ENCODE data around the gene MYO16.
"Not testable (repeated sequence)": the region's sequence is repeated elsewhere in the genome, so short reads cannot be mapped to it uniquely, and the experiment has no call there.

Gene MYO16

GRCh38 chr13:108851660-108852059 is 222.2 kb downstream of the MYO16 start:
- DNase-seq (ENCODE audit: low read depth, low spot score), result no peak
- H3K4me3 ChIP-seq (ENCODE audit: low read length), result no peak overlapping the region

- DNase-seq (ENCODE audit: low read depth, low spot score), result no peak
These were observed 223.6 kb downstream of the MYO16 start for GRCh38 chr13:108853031-108853430.

DNA sequence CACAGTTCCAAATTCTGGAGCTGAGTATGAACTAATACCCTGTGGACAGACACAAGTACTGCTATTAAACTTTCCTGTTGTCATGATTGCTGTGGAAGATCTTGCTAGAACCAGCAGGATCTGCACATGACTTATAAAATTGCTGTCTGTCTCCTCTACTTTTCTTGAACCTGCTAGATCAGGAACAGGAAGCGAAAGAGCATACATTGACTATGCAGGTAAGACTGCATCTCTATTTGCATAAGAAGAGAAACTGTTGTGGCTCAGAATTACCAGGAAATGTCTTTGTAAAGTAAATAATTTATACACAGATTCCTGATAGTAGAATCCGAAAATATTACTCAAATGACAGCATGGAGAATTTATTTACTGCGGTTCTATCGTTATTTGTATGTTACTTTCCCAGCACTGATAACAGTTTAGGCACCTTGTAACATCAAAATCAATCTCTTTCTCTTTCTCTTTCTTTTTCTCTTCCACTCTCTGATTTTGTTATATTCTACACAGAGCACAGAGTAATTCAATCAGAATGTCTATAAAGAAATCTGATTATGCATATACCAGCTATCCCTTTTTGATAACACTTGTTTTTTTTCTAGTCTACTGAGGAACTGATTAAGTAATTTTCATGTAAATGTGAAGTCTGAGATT is 226.5 kb downstream of the MYO16 start:
- H3K4me3 ChIP-seq (ENCODE audit: low read length), result no peak overlapping the region
- no peak for DNase-seq (ENCODE audit: low read depth, low spot score)

More at GRCh38 chr13:108853031-108853430, 223.6 kb downstream of the MYO16 start:
- H3K4me3 ChIP-seq (ENCODE audit: low read length), result no peak overlapping the region

GRCh38 chr13:108858676-108859075 is 229.3 kb downstream of the MYO16 start:
- H3K4me3 ChIP-seq (ENCODE audit: low read length), result no peak overlapping the region

DNA sequence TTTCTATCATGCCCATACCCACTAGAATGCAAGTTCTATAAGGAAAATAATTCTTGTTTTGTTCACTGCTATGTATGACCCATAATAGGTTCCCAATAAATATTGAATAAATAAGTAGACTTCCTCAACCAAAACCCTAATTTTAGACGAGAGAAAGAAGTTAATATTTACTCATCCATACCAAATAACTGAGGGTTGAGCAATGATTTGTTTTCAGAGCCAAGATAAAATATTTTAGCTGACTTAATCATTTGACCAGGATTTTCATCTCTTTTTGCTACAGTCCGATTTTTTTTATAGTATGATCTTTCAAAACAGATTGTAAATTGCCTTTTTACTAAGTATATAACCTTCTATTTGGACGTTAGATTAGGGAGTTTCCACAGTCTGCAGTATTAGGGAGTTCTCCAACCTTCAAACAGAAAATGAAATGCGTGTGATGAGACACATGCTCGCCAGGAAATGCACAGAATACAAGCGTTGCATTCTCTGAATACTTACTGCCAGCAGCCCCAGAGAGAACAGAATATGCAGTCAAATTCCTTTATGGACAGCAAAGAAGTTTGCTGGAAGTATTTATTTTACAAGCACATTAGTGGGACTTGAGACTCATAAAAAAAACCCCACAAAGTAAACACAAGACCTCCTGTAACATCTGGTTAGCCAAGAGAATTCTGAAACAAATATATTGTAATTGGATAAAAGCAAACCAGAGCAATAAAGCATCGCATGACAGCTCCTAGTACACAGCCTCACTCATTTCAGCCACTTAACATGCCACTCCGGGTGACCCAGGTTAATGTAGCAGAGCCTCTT is 230.0 kb downstream of the MYO16 start:
- H3K4me3 ChIP-seq (ENCODE audit: low read length), result no peak overlapping the region
- DNase-seq (ENCODE audit: low read depth, low spot score), result no peak

More at GRCh38 chr13:108858676-108859075, 229.3 kb downstream of the MYO16 start:
- DNase-seq (ENCODE audit: low read depth, low spot score), result no peak

- DNase-seq (ENCODE audit: low read depth, low spot score), result no peak
- H3K4me3 ChIP-seq (ENCODE audit: low read length), result no peak overlapping the region
These were observed 231.0 kb downstream of the MYO16 start for GRCh38 chr13:108860418-108860817.

DNA sequence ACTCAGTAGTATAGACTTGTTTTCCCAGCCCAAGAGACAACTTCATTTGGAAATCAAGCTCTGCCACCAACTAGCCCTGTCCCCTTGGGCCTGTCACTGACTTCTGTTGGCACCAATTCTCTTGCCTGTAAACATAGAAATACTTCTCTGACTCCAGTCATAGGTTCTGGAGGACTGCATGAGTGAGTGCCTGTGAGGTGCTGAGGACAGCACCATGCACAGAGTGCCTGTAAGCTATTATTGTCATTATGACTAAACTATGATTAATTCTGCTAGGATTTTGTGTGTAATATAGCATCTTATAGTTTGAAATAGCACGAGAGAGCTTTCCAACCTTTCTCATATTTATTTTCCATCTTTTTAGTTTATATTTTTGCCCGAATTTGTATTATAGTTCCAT is 247.9 kb downstream of the MYO16 start:
- H3K4me3 ChIP-seq (ENCODE audit: low read length), result no peak overlapping the region
- DNase-seq (ENCODE audit: low read depth, low spot score), result no peak

DNA sequence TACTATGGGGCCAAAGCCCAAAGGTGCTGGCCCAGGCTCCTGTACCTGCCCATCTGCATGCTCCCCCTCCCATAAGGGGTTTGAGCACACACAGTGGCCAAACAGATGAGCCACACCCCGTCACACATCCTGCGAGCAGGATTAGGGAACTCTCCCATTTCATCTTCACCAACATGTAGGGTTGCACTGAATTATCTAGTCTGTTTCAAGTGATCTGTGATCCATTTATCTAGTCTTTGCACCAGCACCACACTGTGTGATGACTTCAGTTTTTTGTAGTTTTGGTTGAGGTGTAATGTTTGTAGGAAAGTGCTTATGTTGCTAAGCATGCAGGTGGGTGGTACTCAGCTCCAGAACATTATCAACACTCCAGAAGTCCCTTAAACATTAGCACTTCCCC is 249.3 kb downstream of the MYO16 start:
- H3K4me3 ChIP-seq (ENCODE audit: low read length), result no peak overlapping the region
- DNase-seq (ENCODE audit: low read depth, low spot score), result no peak

DNA sequence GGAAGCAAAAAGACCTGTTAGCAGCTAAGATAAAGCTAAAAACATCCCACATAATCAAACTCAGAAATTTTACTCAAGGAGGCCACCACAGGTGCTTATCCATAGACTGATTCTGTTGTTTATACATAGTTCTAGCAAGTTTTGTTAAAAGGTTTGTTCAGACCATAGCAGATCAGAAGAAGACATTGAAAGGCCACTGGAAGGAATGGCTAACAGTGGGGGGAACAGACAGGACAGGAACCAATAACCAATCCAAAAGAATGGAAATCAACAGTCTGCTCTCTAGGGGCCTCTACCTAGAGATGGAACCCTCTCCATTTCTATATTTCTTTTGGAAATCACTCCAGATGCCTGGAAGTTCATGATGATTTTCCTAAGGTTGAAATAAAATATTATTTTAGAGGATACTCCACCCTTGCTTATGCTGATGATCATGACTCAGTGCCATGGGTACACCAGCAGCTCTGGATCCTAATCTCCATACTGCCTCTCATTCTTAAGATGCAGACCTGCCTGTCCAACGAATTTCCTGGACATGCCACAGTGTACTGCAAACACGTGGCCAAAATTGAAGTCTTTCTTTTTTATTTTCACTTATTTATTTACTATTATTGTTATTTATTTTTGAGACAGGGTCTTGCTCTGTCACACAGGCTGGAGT is 260.0 kb downstream of the MYO16 start:
- no peak for DNase-seq (ENCODE audit: low read depth, low spot score)
- no peak overlapping the region for H3K4me3 ChIP-seq (ENCODE audit: low read length)

- no peak overlapping the region for H3K4me3 ChIP-seq (ENCODE audit: low read length)
- peak; percentile 25 for DNase-seq (ENCODE audit: low read depth, low spot score)
These were observed 265.9 kb downstream of the MYO16 start for GRCh38 chr13:108895220-108895704.

GRCh38 chr13:108897955-108898354 is 268.5 kb downstream of the MYO16 start:
- no peak overlapping the region for H3K4me3 ChIP-seq (ENCODE audit: low read length)
- DNase-seq (ENCODE audit: low read depth, low spot score), result peak; percentile 12

GRCh38 chr13:108902405-108903155 is 273.2 kb downstream of the MYO16 start:
- H3K4me3 ChIP-seq (ENCODE audit: low read length), result no peak overlapping the region
- no peak for DNase-seq (ENCODE audit: low read depth, low spot score)

DNA sequence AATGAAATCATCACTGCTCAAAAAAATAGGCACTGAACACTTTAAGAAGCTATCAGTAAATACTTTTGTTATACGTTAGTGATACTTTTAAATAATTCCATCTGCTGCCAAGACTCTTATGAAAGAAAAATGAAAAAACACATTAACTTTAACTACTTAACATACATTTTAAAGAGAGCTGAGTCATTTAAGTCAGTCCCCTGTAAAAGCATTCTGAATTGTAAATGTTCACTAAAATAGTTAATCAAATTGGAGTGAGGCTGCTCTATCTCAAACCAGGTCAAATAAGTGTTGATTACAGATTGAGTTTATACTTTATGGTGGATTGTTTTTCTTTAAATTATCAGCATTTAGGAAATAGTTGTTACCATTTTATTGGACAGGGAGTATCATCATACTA is 274.2 kb downstream of the MYO16 start:
- no peak for DNase-seq (ENCODE audit: low read depth, low spot score)
- H3K4me3 ChIP-seq (ENCODE audit: low read length), result no peak overlapping the region

DNA sequence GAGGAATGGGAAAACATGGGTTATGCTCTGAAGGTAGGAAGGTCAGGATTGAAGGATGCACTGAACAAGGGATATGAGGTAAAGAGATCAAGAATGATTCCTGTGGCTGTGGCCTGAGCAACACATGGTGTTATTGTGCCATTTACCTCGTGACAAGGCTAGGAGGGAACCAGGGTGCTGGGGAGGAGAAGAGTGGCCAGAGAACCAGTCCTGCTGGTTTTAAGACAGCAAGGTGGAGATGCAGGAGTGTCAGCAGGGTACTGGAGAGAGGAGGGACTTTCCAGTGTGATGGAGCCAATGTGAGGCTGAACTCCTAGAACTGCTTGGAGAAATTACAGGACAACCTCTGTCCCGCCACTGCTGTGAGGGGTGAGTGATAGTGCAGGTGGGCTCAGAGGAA is 282.4 kb downstream of the MYO16 start:
- no peak for DNase-seq (ENCODE audit: low read depth, low spot score)
- no peak overlapping the region for H3K4me3 ChIP-seq (ENCODE audit: low read length)

DNA sequence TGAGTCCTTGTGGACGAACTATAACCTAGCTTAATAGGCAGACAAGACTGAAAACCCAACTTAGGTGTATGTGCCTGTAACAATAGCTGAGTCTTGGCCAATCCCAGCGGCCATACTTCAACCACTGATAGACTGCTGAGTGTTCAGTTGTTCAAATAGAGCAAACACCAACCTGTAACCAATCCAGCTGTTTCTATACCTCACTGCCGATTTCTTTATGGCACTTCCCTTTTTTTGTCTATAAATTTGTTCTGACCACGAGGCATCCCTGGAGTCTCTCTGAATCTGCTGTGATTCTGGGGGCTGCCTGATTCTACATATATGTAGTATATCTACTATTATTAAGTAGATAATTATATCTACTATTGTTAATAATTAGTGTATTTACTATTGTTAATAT is 284.3 kb downstream of the MYO16 start:
- not testable (repeated sequence) for DNase-seq (ENCODE audit: low read depth, low spot score); H3K4me3 ChIP-seq (ENCODE audit: low read length)

DNA sequence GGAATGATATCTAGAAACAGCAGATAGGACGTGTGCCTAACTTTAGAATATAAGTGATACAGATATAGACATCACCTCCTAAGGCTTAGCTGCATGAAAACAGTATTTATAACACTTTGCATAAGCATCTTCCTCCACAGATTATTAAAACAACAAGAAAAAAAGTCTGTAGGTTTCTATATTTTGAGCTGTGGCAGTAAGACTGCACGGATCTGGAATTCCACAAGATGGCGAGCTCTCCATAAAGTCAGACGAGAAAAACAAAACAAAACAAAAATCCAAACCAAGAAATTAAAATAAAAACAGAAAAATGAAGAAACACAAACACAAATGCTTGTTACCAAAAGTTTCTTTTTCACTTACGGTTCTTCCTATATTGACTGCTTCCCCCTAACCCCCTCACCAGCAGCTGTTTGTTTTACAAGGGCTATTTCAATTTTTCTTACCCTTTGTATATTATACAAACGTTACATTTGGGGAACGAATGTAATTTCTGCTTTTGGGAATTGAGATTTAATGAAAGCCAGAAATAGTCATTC is 285.8 kb downstream of the MYO16 start:
- H3K4me3 ChIP-seq (ENCODE audit: low read length), result no peak overlapping the region
- DNase-seq (ENCODE audit: low read depth, low spot score), result no peak

- DNase-seq (ENCODE audit: low read depth, low spot score), result peak; percentile 24
These were observed 286.5 kb downstream of the MYO16 start for GRCh38 chr13:108915634-108916512.

GRCh38 chr13:108917581-108917980 is 288.2 kb downstream of the MYO16 start:
- H3K4me3 ChIP-seq (ENCODE audit: low read length), result no peak overlapping the region
- no peak for DNase-seq (ENCODE audit: low read depth, low spot score)

More at GRCh38 chr13:108915634-108916512, 286.5 kb downstream of the MYO16 start:
- no peak overlapping the region for H3K4me3 ChIP-seq (ENCODE audit: low read length)
